ENCODE results near the gene MRPS16. TPM values are rescaled to one million over a fixed set of nuclear protein-coding genes. Genes with fewer than 3 reads are reported as not detected.

The MRPS16 gene
- 53.8 and 62.9 TPM in 2 replicates for total RNA-seq

GRCh38 chr10:73252445-73253224, at the start of gene MRPS16:
MRPS16 (minus strand) TSS chr10:73252644; CDS start chr10:73252482, 162 bp downstream.

DNA sequence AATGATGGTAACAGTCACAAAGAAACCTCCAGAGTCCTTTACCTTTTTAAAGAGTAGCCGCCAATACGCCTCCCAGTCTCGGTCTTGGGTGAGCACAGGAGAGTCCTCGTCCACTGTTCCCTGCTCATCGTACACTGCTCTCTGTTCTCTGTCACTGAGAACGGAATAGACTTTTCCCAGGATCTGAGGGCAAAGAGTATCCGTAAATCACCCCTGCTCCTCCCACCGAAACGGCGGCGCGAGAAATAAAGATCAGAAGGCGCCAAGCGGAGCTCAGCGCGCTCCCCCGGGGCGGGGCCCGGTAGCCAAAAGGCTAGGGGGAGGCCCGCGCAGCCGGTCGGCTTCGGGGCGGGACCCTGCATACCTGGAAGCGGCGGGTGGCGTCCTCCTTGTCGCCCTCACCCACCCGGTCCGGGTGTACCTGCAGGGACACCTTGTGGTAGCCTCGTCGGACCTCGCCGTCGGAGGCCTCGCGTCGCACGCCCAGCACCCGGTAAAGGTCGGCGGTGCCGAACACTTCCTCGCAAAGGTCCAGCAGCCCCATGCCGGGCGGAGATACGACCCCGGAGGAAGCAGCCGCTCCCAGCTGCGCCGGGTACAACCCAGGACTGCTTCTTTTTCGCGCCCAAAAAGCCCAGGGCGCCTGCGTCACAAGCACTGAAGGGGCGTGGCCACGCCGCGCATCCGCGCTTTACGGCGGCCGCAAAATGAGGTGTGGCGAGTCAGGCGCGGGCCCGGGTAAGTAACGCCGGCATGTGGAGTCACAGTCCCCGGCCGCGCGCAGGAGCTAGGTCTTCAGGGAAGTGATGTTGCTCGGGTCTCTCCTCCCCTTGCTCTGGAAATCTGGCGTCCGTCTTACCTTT, 5.6 kb downstream of the MRPS16 start, which contains the start of gene DNAJC9:
Gene DNAJC9 (minus strand): TSS at position 610 of the 863 bp plus-strand sequence. CDS start 66 bp downstream, at position 544.

Other genes starting within 250 kb of the MRPS16 start
- 37.3 and 54.7 TPM in 2 replicates for gene P4HA1, start 155.8 kb downstream of the MRPS16 start, total RNA-seq
- gene NUDT13, start 142.2 kb downstream of the MRPS16 start, total RNA-seq, result 0.91 and 2.5 TPM in 2 replicates
- 27.9 and 32.3 TPM in 2 replicates for gene ECD, start 84.6 kb downstream of the MRPS16 start, total RNA-seq
- gene FAM149B1, start 84.5 kb downstream of the MRPS16 start, total RNA-seq, result 5.1 and 13.4 TPM in 2 replicates
- 24.2 and 49.7 TPM in 2 replicates for gene DNAJC9, start 5.4 kb downstream of the MRPS16 start, total RNA-seq
- gene CFAP70, start 106.2 kb upstream of the MRPS16 start, total RNA-seq, result 0.46 and 0.55 TPM in 2 replicates
- 109 and 116 TPM in 2 replicates for gene ANXA7, start 161.4 kb upstream of the MRPS16 start, total RNA-seq
- gene MSS51, start 180.9 kb upstream of the MRPS16 start, total RNA-seq, result 0.31 and 0.57 TPM in 2 replicates
- 16.0 and 21.4 TPM in 2 replicates for gene PPP3CB, start 243.4 kb upstream of the MRPS16 start, total RNA-seq